H9 (cell line): ENCODE results near the gene PTPN2. TPM values are rescaled to one million over a fixed set of nuclear protein-coding genes. Genes with fewer than 3 reads are reported as not detected.
"Not testable (repeated sequence)": the region's sequence is repeated elsewhere in the genome, so short reads cannot be mapped to it uniquely, and the experiment has no call there.

ENCODE experiments used
- DNase-seq: peaks from one replicate; pipeline ENCODE4 v3.0.0-alpha.2; 2017
- H2AFZ ChIP-seq: one replicate; pipeline ENCODE4 v1.6.1; 2013; ENCODE audit warnings: mild to moderate bottlenecking, low read length, control low read depth, moderate library complexity
- H2AK5ac ChIP-seq: 2 replicates; pipeline ENCODE4 v1.6.1; 2013; ENCODE audit warnings: low read length, control low read depth, mixed read lengths; ENCODE audit not compliant: insufficient read length
- H2BK120ac ChIP-seq: one replicate; pipeline ENCODE4 v1.6.1; 2013; ENCODE audit warnings: low read depth, mild to moderate bottlenecking, low read length, control low read depth, inconsistent platforms; ENCODE audit not compliant: poor library complexity, severe bottlenecking
- H2BK12ac ChIP-seq: 2 replicates; pipeline ENCODE4 v1.6.1; 2013; ENCODE audit warnings: low read length, control low read depth, mixed read lengths, low read depth; ENCODE audit not compliant: insufficient read length
- H2BK15ac ChIP-seq: 2 replicates; pipeline ENCODE4 v1.6.1; 2013; ENCODE audit warnings: low read depth, low read length, control low read depth
- H2BK20ac ChIP-seq: one replicate; pipeline ENCODE4 v1.6.1; 2013; ENCODE audit warnings: low read depth, mild to moderate bottlenecking, low read length, control low read depth, inconsistent platforms; ENCODE audit not compliant: poor library complexity, severe bottlenecking
- H2BK5ac ChIP-seq: 2 replicates; pipeline ENCODE4 v1.6.1; 2013; ENCODE audit warnings: low read length, control low read depth, mixed read lengths; ENCODE audit not compliant: insufficient read length
- H3K14ac ChIP-seq: 2 replicates; pipeline ENCODE4 v1.6.1; 2013; ENCODE audit warnings: low read length, control low read depth; ENCODE audit not compliant: insufficient read depth
- H3K18ac ChIP-seq: 2 replicates; pipeline ENCODE4 v1.6.1; 2013; ENCODE audit warnings: low read depth, mild to moderate bottlenecking, mixed read lengths, low read length, control low read depth; ENCODE audit not compliant: insufficient read length
- H3K23ac ChIP-seq: 2 replicates; pipeline ENCODE4 v1.6.1; 2013; ENCODE audit warnings: low read length, control low read depth, mixed read lengths, low read depth; ENCODE audit not compliant: insufficient read length
- H3K23me2 ChIP-seq: 2 replicates; pipeline ENCODE4 v1.6.1; 2013; ENCODE audit warnings: low read depth, mild to moderate bottlenecking, mixed read lengths, low read length, control low read depth; ENCODE audit not compliant: insufficient read length, poor library complexity, severe bottlenecking
- H3K27ac ChIP-seq: 2 replicates; pipeline ENCODE4 v1.5.1; 2013; ENCODE audit warnings: low read length, control low read depth, mixed read lengths, low read depth; ENCODE audit not compliant: insufficient read length
- H3K27me3 ChIP-seq: 2 replicates; pipeline ENCODE4 v1.6.1; 2013; ENCODE audit warnings: low read length, control low read depth, inconsistent platforms; ENCODE audit not compliant: insufficient read depth
- H3K4ac ChIP-seq: 2 replicates; pipeline ENCODE4 v1.6.1; 2013; ENCODE audit warnings: low read depth, mild to moderate bottlenecking, control low read depth, inconsistent platforms, low read length, moderate library complexity
- H3K4me1 ChIP-seq: 2 replicates; pipeline ENCODE4 v1.6.1; 2013; ENCODE audit warnings: low read length, control low read depth, inconsistent platforms; ENCODE audit not compliant: insufficient read depth
- H3K4me2 ChIP-seq: 2 replicates; pipeline ENCODE4 v1.6.1; 2013; ENCODE audit warnings: low read length, control low read depth, mixed read lengths; ENCODE audit not compliant: insufficient read length, insufficient read depth
- H3K56ac ChIP-seq: 2 replicates; pipeline ENCODE4 v1.6.1; 2013; ENCODE audit warnings: low read depth, mild to moderate bottlenecking, mixed read lengths, low read length, control low read depth; ENCODE audit not compliant: insufficient read length
- H3K79me1 ChIP-seq: 2 replicates; pipeline ENCODE4 v1.6.1; 2013; ENCODE audit warnings: low read depth, mild to moderate bottlenecking, moderate library complexity, low read length, control low read depth, inconsistent platforms; ENCODE audit not compliant: insufficient read depth, poor library complexity, severe bottlenecking
- H3K79me2 ChIP-seq: 2 replicates; pipeline ENCODE4 v1.6.1; 2013; ENCODE audit warnings: low read length, control low read depth, inconsistent platforms; ENCODE audit not compliant: insufficient read depth
- H3K9ac ChIP-seq: 2 replicates; pipeline ENCODE4 v1.6.1; 2013; ENCODE audit warnings: low read length, control low read depth, mixed read lengths; ENCODE audit not compliant: insufficient read length; ENCODE audit errors: extremely low read depth
- H3K9me3 ChIP-seq: one replicate; pipeline ENCODE4 v1.6.1; 2013; ENCODE audit warnings: low read depth, low read length, inconsistent platforms; ENCODE audit not compliant: control insufficient read depth
- H3T11ph ChIP-seq: one replicate; pipeline ENCODE4 v1.6.1; 2013; ENCODE audit warnings: mild to moderate bottlenecking, low read length, control low read depth, inconsistent platforms
- H4K20me1 ChIP-seq: one replicate; pipeline ENCODE4 v1.6.1; 2013; ENCODE audit not compliant: control insufficient read depth, insufficient read length, insufficient read depth
- H4K5ac ChIP-seq: 2 replicates; pipeline ENCODE4 v1.6.1; 2013; ENCODE audit warnings: low read depth, mild to moderate bottlenecking, mixed read lengths, low read length, control low read depth; ENCODE audit not compliant: insufficient read length
- H4K8ac ChIP-seq: replicated peaks from 2 replicates; pipeline ENCODE4 v1.6.1; 2013; ENCODE audit warnings: low read length, control low read depth, mixed read lengths, low read depth; ENCODE audit not compliant: insufficient read length
- H4K91ac ChIP-seq: 2 replicates; pipeline ENCODE4 v1.6.1; 2013; ENCODE audit warnings: low read depth, mild to moderate bottlenecking, moderate library complexity, mixed read lengths, low read length, control low read depth; ENCODE audit not compliant: insufficient read length
- H3K27ac Mint-ChIP-seq, 3 experiments: 2 replicates in 2 of 3; 3 replicates in 1 of 3; pipeline ENCODE4 v1.8.0; 2020 to 2021; ENCODE audit warnings: mixed read lengths in 3 of 3, mild to moderate bottlenecking in 1 of 3, moderate library complexity in 1 of 3
- H3K27me3 Mint-ChIP-seq: 2 replicates; pipeline ENCODE4 v1.8.0; 2021; ENCODE audit warnings: low read depth, mild to moderate bottlenecking, moderate library complexity, mixed read lengths
- H3K36me3 Mint-ChIP-seq, 3 experiments: 2 replicates in 2 of 3; 3 replicates in 1 of 3; pipeline ENCODE4 v1.8.0; 2020 to 2021; ENCODE audit warnings: low read depth in 3 of 3, mixed read lengths in 3 of 3; ENCODE audit not compliant: insufficient read depth in 1 of 3
- H3K4me1 Mint-ChIP-seq, 2 experiments: 2 replicates each; pipeline ENCODE4 v1.8.0; 2020; ENCODE audit warnings: mixed read lengths in 2 of 2
- H3K4me3 Mint-ChIP-seq, 2 experiments: 2 replicates in 1 of 2; 3 replicates in 1 of 2; pipeline ENCODE4 v1.8.0; 2020 to 2021; ENCODE audit warnings: mild to moderate bottlenecking in 2 of 2, mixed read lengths in 2 of 2, moderate library complexity in 1 of 2
- H3K9me3 Mint-ChIP-seq, 2 experiments: 2 replicates in 1 of 2; 3 replicates in 1 of 2; pipeline ENCODE4 v1.8.0; 2020; ENCODE audit warnings: mild to moderate bottlenecking in 2 of 2, mixed read lengths in 2 of 2, moderate library complexity in 1 of 2
- CTCF ChIP-seq: fragments of 200-600 bp; sonication (generic); conservative IDR thresholded peaks from 3 replicates; pipeline ENCODE4 v1.8.0; 2021; ENCODE audit warnings: antibody characterized with exemption, mild to moderate bottlenecking
- WGBS: extraction: QIAGEN DNeasy Blood & Tissue Kit; methylation state at CpG from one replicate; pipeline ENCODE4 v1.1.7; 2013; ENCODE audit warnings: missing lambda C conversion rate, low lambda C conversion rate, mixed read lengths; ENCODE audit not compliant: insufficient read length; ENCODE audit errors: extremely low coverage; 5-methylcytosine and 5-hydroxymethylcytosine counted together
- total RNA-seq: library from RNA; stranded (reverse); gene quantifications from 2 replicates; pipeline ENCODE4 v1.2.1, GENCODE V29; 2021

PTPN2 gene
- total RNA-seq, 1 experiment from 2014 or later = 48.7 TPM

DNA sequence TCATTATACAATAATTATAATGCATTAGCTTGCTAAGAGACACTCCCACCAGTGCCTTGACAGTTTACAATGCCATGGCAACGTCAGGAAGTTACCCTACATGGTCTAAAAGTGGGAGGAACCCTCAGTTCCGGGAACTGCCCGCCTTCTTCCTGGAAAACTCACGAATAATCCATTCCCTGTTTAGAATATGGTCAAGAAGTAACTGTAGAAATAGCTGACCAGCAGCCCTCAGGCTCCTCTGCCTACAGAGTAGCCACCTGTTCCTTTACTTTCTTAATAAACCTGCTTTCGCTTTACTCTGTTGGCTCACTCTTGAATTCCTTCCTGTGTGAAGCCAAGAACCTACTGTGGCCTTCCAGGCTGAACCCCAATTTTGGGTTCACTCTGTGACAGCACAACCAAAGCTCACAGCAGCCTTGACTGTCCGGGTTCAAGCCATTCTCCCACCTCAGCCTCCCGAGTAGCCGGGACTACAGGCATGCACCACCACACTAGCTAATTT, 20.0 kb upstream of the PTPN2 start:
- Histone ChIP-seq H4K91ac (no peak overlapping the region), H3K14ac (no peak overlapping the region), H3K4me2 (no peak overlapping the region), H4K20me1 (no peaks in the 10 kb centered on the region), H3K4me1 (no peaks in the 10 kb centered on the region), H2BK15ac (no peak overlapping the region), H3K27ac (no peak overlapping the region), H2BK12ac (no peak overlapping the region), H3K18ac (no peak overlapping the region), H3T11ph (no peak overlapping the region), H3K56ac (no peak overlapping the region), H3K9me3 (no peaks in the 10 kb centered on the region), H3K79me2 (no peaks in the 10 kb centered on the region), H4K8ac (no peak overlapping the region), H2AK5ac (no peak overlapping the region), H2BK120ac (no peak overlapping the region), H3K9ac (no peak overlapping the region), H2AFZ (no peak overlapping the region), H3K23me2 (no peaks in the 10 kb centered on the region), H3K79me1 (no peaks in the 10 kb centered on the region), H4K5ac (no peak overlapping the region), H2BK5ac (no peak overlapping the region), H2BK20ac (no peak overlapping the region), H3K23ac (no peak overlapping the region), H3K4ac (no peak overlapping the region), H3K27me3 (no peaks in the 10 kb centered on the region)
- TF ChIP-seq CTCF = no peak
- WGBS = no CpG with 5 or more reads among the region's 8 CpGs
- no peak for DNase-seq
- no peaks in the 10 kb centered on the region; a peak in 1 of 4 replicates for H3K4me1 Mint-ChIP-seq
- H3K4me3 Mint-ChIP-seq = no peak overlapping the region
- no peaks in the 10 kb centered on the region for H3K36me3 Mint-ChIP-seq
- H3K9me3 Mint-ChIP-seq = no peaks in the 10 kb centered on the region
- H3K27ac Mint-ChIP-seq = no peak overlapping the region
- H3K27me3 Mint-ChIP-seq = no peaks in the 10 kb centered on the region; the same call in 1 of the 2 replicates

- H3K4me1 Mint-ChIP-seq, H4K91ac ChIP-seq, H3K9ac ChIP-seq, H3K79me2 ChIP-seq, H3K79me1 ChIP-seq, H3K4ac ChIP-seq, H3K23ac ChIP-seq, H3K36me3 Mint-ChIP-seq, H3K27me3 Mint-ChIP-seq, H3K4me2 ChIP-seq, H3K4me1 ChIP-seq, H2BK12ac ChIP-seq, H2BK120ac ChIP-seq, H2AK5ac ChIP-seq, H3T11ph ChIP-seq, H3K27ac ChIP-seq, H3K23me2 ChIP-seq, H4K8ac ChIP-seq, DNase-seq, H3K9me3 Mint-ChIP-seq, H2BK15ac ChIP-seq, H2AFZ ChIP-seq, H2BK5ac ChIP-seq, H3K9me3 ChIP-seq, H3K56ac ChIP-seq, H3K4me3 Mint-ChIP-seq, H2BK20ac ChIP-seq, H3K27ac Mint-ChIP-seq, H3K27me3 ChIP-seq, H3K14ac ChIP-seq, H4K20me1 ChIP-seq, H3K18ac ChIP-seq, H4K5ac ChIP-seq: not testable (repeated sequence)
- no CpG with 5 or more reads among the region's 12 CpGs for WGBS
These were observed 17.2 kb upstream of the PTPN2 start for GRCh38 chr18:12901208-12901607.
